Panc1 (cell line): Measurements from ENCODE around the gene GGTA1. TPM values are rescaled to one million over a fixed set of nuclear protein-coding genes. Genes with fewer than 3 reads are reported as not detected.

Experiments used
- ATAC-seq: fragments of 200-7000 bp; cut with Tn5 transposase; 2 replicates; pipeline ENCODE4 v1.9.1; 2020; ENCODE audit warnings: mild to moderate bottlenecking, moderate library complexity
- BruUV-seq: library from RNA; stranded (reverse); fragments of 400-500 nt; replicated peaks from 2 replicates; lab custom pipeline; 2021; lab: Mats Ljungman, UMichigan
- CTCF ChIA-PET: fragments of 300-600 bp; sonication (Branson Sonifier 250); formaldehyde crosslinking; loops from one replicate; lab custom pipeline; 2022; ENCODE audit warnings: antibody characterized with exemption; lab: Charles Lee
- POLR2A ChIA-PET: fragments of 300-600 bp; sonication (Branson Sonifier 250); formaldehyde crosslinking; loops from one replicate; lab custom pipeline; 2022; ENCODE audit warnings: antibody characterized with exemption; lab: Charles Lee
- DNase-seq: peaks from one replicate; pipeline ENCODE4 v3.0.0-alpha.2; 2010; ENCODE audit warnings: low read depth, low spot score
- H3K27ac ChIP-seq: 2 replicates; pipeline ENCODE4 v1.5.1; 2011; ENCODE audit warnings: mild to moderate bottlenecking, low read length, inconsistent platforms
- H3K27me3 ChIP-seq: fragments of 200-500 bp; sonication (Bioruptor generic); 2 replicates; pipeline ENCODE4 v1.6.0; 2014; ENCODE audit warnings: low read length, inconsistent platforms; ENCODE audit not compliant: control insufficient read depth, insufficient read depth
- H3K36me3 ChIP-seq: fragments of 200-500 bp; sonication (Bioruptor generic); 2 replicates; pipeline ENCODE4 v1.5.1; 2014; ENCODE audit warnings: inconsistent platforms, mild to moderate bottlenecking, low read length, moderate library complexity; ENCODE audit not compliant: control insufficient read depth, insufficient read depth
- H3K4me1 ChIP-seq: 2 replicates; pipeline ENCODE4 v1.5.1; 2011; ENCODE audit warnings: inconsistent platforms, mild to moderate bottlenecking, low read length, moderate library complexity; ENCODE audit not compliant: control insufficient read depth, insufficient read depth
- H3K4me3 ChIP-seq, 2 experiments: 2 replicates each; pipeline ENCODE4 v1.5.1; 2011 to 2012; ENCODE audit warnings: low read depth in 2 of 2, low read length in 2 of 2, mild to moderate bottlenecking in 2 of 2, inconsistent platforms in 1 of 2, moderate library complexity in 1 of 2
- H3K9me3 ChIP-seq: fragments of 200-500 bp; sonication (Bioruptor generic); 2 replicates; pipeline ENCODE4 v1.5.1; 2014; ENCODE audit warnings: low read depth, mild to moderate bottlenecking, inconsistent platforms, low read length, moderate library complexity; ENCODE audit not compliant: control insufficient read depth, insufficient read depth
- CTCF ChIP-seq: fragments of 450-650 bp; IDR thresholded peaks from 2 replicates; pipeline ENCODE4 v1.5.1; 2017; ENCODE audit warnings: mild to moderate bottlenecking
- POLR2AphosphoS5 ChIP-seq: IDR thresholded peaks from 2 replicates; pipeline ENCODE4 v1.6.1; 2012; ENCODE audit warnings: mild to moderate bottlenecking, low read depth, low read length, moderate library complexity
- REST ChIP-seq, 2 experiments: IDR thresholded peaks; 2 replicates each; pipeline ENCODE4 v1.6.1; 2011 to 2012; ENCODE audit warnings: low read depth in 2 of 2, control low read depth in 1 of 2, low read length in 1 of 2, mild to moderate bottlenecking in 1 of 2, moderate library complexity in 1 of 2; ENCODE audit not compliant: insufficient read depth in 1 of 2
- SIN3A ChIP-seq: IDR thresholded peaks from 2 replicates; pipeline ENCODE4 v1.6.1; 2012; ENCODE audit warnings: low read depth, mild to moderate bottlenecking, low read length, moderate library complexity, borderline replicate concordance; ENCODE audit not compliant: insufficient read depth
- TCF7L2 ChIP-seq: IDR thresholded peaks from 2 replicates; pipeline ENCODE4 v1.6.1; 2011; ENCODE audit warnings: mild to moderate bottlenecking, low read depth, low read length, inconsistent platforms
- in situ Hi-C: cut with HindIII; loops from 2 replicates; pipeline ENCODE4 v1.10.0; 2016; ENCODE audit warnings: low sequenced_read_pairs, low pct_unique_long_range_greater_than_20kb
- intact Hi-C: fragments of 100-400 bp; cut with micrococcal nuclease; formaldehyde crosslinking; loops from one replicate; pipeline ENCODE4 v1.10.0; 2022; ENCODE audit not compliant: unreplicated experiment
- total RNA-seq: library from RNA; stranded (reverse); gene quantifications from one replicate; pipeline ENCODE4 v1.2.1, GENCODE V29; 2021; ENCODE audit not compliant: unreplicated experiment

GGTA1 gene
- total RNA-seq, 1 experiment from 2014 or later = not detected

GRCh38 chr9:121532881-121533280, 33.2 kb upstream of the GGTA1 start:
- Histone ChIP-seq H3K4me1 (no peaks in the 10 kb centered on the region), H3K4me3 (no peak overlapping the region), H3K9me3 (no peaks in the 10 kb centered on the region), H3K27ac (no peak overlapping the region), H3K27me3 (no peaks in the 10 kb centered on the region), H3K36me3 (no peaks in the 10 kb centered on the region)
- no peak for ATAC-seq
- ChIA-PET CTCF (no interaction called here), POLR2A (no interaction called here)
- no peak for TF ChIP-seq SIN3A
- no peak for TF ChIP-seq TCF7L2
- TF ChIP-seq REST (IDR thresholded peaks at IDR 0.05; ENCODE audit: insufficient read depth in 1 of 2, low read depth in 2 of 2, low read length in 1 of 2) = no peak
- TF ChIP-seq POLR2AphosphoS5 = no peak
- TF ChIP-seq CTCF = no peak
- DNase-seq = no peak
- intact Hi-C loops (no loop called here), in situ Hi-C loops (no loop called here)
- no TSS peak for BruUV-seq

- Histone ChIP-seq H3K9me3 (no peaks in the 10 kb centered on the region), H3K4me3 (no peak overlapping the region), H3K4me1 (no peaks in the 10 kb centered on the region), H3K27me3 (no peaks in the 10 kb centered on the region), H3K27ac (no peak overlapping the region), H3K36me3 (no peaks in the 10 kb centered on the region)
- BruUV-seq = no TSS peak
- ATAC-seq (peak; percentile 56), DNase-seq (no peak)
- intact Hi-C loops = no loop called here
- in situ Hi-C loops = no loop called here
- ChIA-PET POLR2A (no interaction called here), CTCF (no interaction called here)
- no peak for TF ChIP-seq REST (IDR thresholded peaks at IDR 0.05; ENCODE audit: insufficient read depth in 1 of 2, low read depth in 2 of 2, low read length in 1 of 2)
- TF ChIP-seq CTCF = no peak
These were observed 29.8 kb upstream of the GGTA1 start for GRCh38 chr9:121529237-121529987.
